A549 (cell line): ENCODE measurements around the gene ARL4A. TPM values are rescaled to one million over a fixed set of nuclear protein-coding genes. Genes with fewer than 3 reads are reported as not detected.

Experiments
- ATAC-seq, 2 experiments: fragments of 200-7000 bp in 1 of 2; fragments of >200 bp in 1 of 2; cut with Nextera tagmentation in 1 of 2; cut with Tn5 transposase in 1 of 2; 3 replicates each; pipeline versions ENCODE4 v1.8.0 to v1.9.1; 2018 to 2020; ENCODE audit warnings: mild to moderate bottlenecking in 1 of 2, moderate library complexity in 1 of 2
- CTCF ChIA-PET: fragments of 300-600 bp; sonication (Branson Sonifier 250); formaldehyde crosslinking; extraction: SDS; loops from one replicate; lab custom pipeline; 2021; ENCODE audit warnings: antibody characterized with exemption, inconsistent platforms; lab: Yijun Ruan, JAX
- POLR2A ChIA-PET: fragments of 350-600 bp; formaldehyde crosslinking; extraction: SDS; loops from one replicate; lab custom pipeline; 2021; ENCODE audit warnings: antibody characterized with exemption, inconsistent platforms; lab: Yijun Ruan, JAX
- DNase-seq, 2 experiments: peaks; one replicate each; pipeline versions ENCODE4 v3.0.0 to v3.0.0-alpha.2; 2011 to 2016; ENCODE audit warnings: low read depth in 1 of 2, low spot score in 1 of 2
- FAIRE-seq: peaks from 2 replicates; lab custom pipeline; 2011; peaks lifted over from hg19 to GRCh38; lab: Jason Lieb, UNC
- H3K27ac ChIP-seq, 2 experiments: fragments of >200 bp; sonication (Bioruptor Twin); formaldehyde crosslinking; 3 replicates each; pipeline ENCODE4 v1.5.1; 2016 to 2017
- H3K4me1 ChIP-seq: fragments of >200 bp; sonication (Bioruptor Twin); formaldehyde crosslinking; 3 replicates; pipeline ENCODE4 v1.6.1; 2016
- H3K4me2 ChIP-seq: fragments of >200 bp; sonication (Bioruptor Twin); formaldehyde crosslinking; 3 replicates; pipeline ENCODE4 v1.6.1; 2016
- H3K4me3 ChIP-seq: fragments of >200 bp; sonication (Bioruptor Twin); formaldehyde crosslinking; 3 replicates; pipeline ENCODE4 v1.5.1; 2016
- H3K9me3 ChIP-seq: fragments of >200 bp; sonication (Bioruptor Twin); formaldehyde crosslinking; 3 replicates; pipeline ENCODE4 v1.6.1; 2016
- BHLHE40 ChIP-seq: IDR thresholded peaks from 2 replicates; pipeline ENCODE4 v1.6.1; 2012; ENCODE audit warnings: low read depth, low read length, inconsistent platforms
- CEBPB ChIP-seq, 2 experiments: fragments of >200 bp in 1 of 2; sonication (Bioruptor Twin) in 1 of 2; formaldehyde crosslinking in 1 of 2; IDR thresholded peaks; 2 replicates each; pipeline ENCODE4 v1.6.1; 2012 to 2016
- CHD4 ChIP-seq: fragments of 200-600 bp; sonication (generic); IDR thresholded peaks from 2 replicates; pipeline ENCODE4 v1.6.1; 2016; ENCODE audit warnings: antibody characterized with exemption, mild to moderate bottlenecking, borderline replicate concordance
- EHMT2 ChIP-seq: fragments of 200-600 bp; sonication (generic); IDR thresholded peaks from 2 replicates; pipeline ENCODE4 v1.6.1; 2016; ENCODE audit warnings: antibody characterized with exemption, low read depth, mild to moderate bottlenecking, moderate library complexity
- FOXS1 ChIP-seq: fragments of 250-450 bp; sonication (Bioruptor Pico); IDR thresholded peaks from 2 replicates; pipeline ENCODE4 v1.5.0; 2020; ENCODE audit warnings: mild to moderate bottlenecking, moderate library complexity
- HDAC2 ChIP-seq: fragments of 200-600 bp; sonication (generic); IDR thresholded peaks from 2 replicates; pipeline ENCODE4 v1.6.1; 2016
- JUN ChIP-seq, 2 experiments: fragments of >200 bp; sonication (Bioruptor Twin); formaldehyde crosslinking; IDR thresholded peaks; 2 replicates in 1 of 2; 3 replicates in 1 of 2; pipeline ENCODE4 v1.6.1; 2016 to 2017
- JUNB ChIP-seq: fragments of >200 bp; sonication (Bioruptor Twin); formaldehyde crosslinking; IDR thresholded peaks from 2 replicates; pipeline ENCODE4 v1.6.1; 2016
- KDM1A ChIP-seq: fragments of 200-600 bp; sonication (generic); IDR thresholded peaks from 2 replicates; pipeline ENCODE4 v1.6.1; 2016; ENCODE audit warnings: low read depth, mild to moderate bottlenecking
- KDM5A ChIP-seq: fragments of 200-600 bp; sonication (generic); IDR thresholded peaks from 2 replicates; pipeline ENCODE4 v1.6.1; 2016; ENCODE audit warnings: antibody characterized with exemption, mild to moderate bottlenecking
- MAFK ChIP-seq: fragments of 450-650 bp; IDR thresholded peaks from 2 replicates; pipeline ENCODE4 v1.6.1; 2014; ENCODE audit not compliant: partially characterized antibody
- MAZ ChIP-seq: fragments of 150-350 bp; IDR thresholded peaks from 2 replicates; pipeline ENCODE4 v1.6.1; 2014; ENCODE audit warnings: antibody characterized with exemption, low read depth, low read length, borderline replicate concordance
- NFE2L2 ChIP-seq: fragments of 150-350 bp; conservative IDR thresholded peaks from 2 replicates; pipeline ENCODE4 v1.6.1; 2014; ENCODE audit warnings: low read length
- POLR2A ChIP-seq: IDR thresholded peaks from 2 replicates; pipeline ENCODE4 v1.6.1; 2012; ENCODE audit warnings: mild to moderate bottlenecking, low read length
- RARB ChIP-seq: fragments of 250-450 bp; sonication (Bioruptor Pico); IDR thresholded peaks from 2 replicates; pipeline ENCODE4 v1.8.0; 2021; ENCODE audit warnings: mild to moderate bottlenecking, moderate library complexity
- RFX5 ChIP-seq: fragments of 450-650 bp; IDR thresholded peaks from 2 replicates; pipeline ENCODE4 v1.7.1; 2014; ENCODE audit warnings: antibody characterized with exemption, mild to moderate bottlenecking, moderate library complexity
- SREBF2 ChIP-seq: fragments of 450-650 bp; IDR thresholded peaks from 2 replicates; pipeline ENCODE4 v1.6.1; 2014; ENCODE audit warnings: mild to moderate bottlenecking, moderate library complexity
- TFCP2L1 ChIP-seq: fragments of 250-450 bp; sonication (Bioruptor Pico); IDR thresholded peaks from 2 replicates; pipeline ENCODE4 v1.5.0; 2021; ENCODE audit warnings: mild to moderate bottlenecking
- WGBS: methylation state at CpG from one replicate; pipeline ENCODE4 v1.1.6; 2017; ENCODE audit errors: missing lambda C conversion rate; 5-methylcytosine and 5-hydroxymethylcytosine counted together
- polyA plus RNA-seq, 4 experiments: library from polyadenylated mRNA; depleted of rRNA in 3 of 4; stranded (reverse); fragments of >200 nt; fragmentation: RNase III in 1 of 4; extraction: RNeasy Plus Mini Kit Qiagen cat#74134 plus additional on column Dnase treatment in 1 of 4; gene quantifications; 2 replicates in 3 of 4; 3 replicates in 1 of 4; pipeline ENCODE4 v1.2.3, GENCODE V29; 2011 to 2017
- TF ChIP-seq, protein P1 (sequence below): IDR thresholded peaks from 2 replicates; pipeline ENCODE4 v1.6.1; 2012
- TF ChIP-seq, protein P2 (sequence below): fragments of 450-650 bp; IDR thresholded peaks from 2 replicates; pipeline ENCODE4 v1.6.1; 2014; ENCODE audit warnings: antibody characterized with exemption
- TF ChIP-seq, protein P3 (sequence below): fragments of >200 bp; sonication (Bioruptor Twin); formaldehyde crosslinking; IDR thresholded peaks from 2 replicates; pipeline ENCODE4 v1.6.1; 2016
- TF ChIP-seq, protein P4 (sequence below): fragments of >200 bp; sonication (Bioruptor Twin); formaldehyde crosslinking; IDR thresholded peaks from 3 replicates; pipeline ENCODE4 v1.6.1; 2016

Gene ARL4A
- polyA plus RNA-seq, 2 of the 4 experiments (the other 2 are of a cell fraction): 51.9 to 76.1 TPM

DNA sequence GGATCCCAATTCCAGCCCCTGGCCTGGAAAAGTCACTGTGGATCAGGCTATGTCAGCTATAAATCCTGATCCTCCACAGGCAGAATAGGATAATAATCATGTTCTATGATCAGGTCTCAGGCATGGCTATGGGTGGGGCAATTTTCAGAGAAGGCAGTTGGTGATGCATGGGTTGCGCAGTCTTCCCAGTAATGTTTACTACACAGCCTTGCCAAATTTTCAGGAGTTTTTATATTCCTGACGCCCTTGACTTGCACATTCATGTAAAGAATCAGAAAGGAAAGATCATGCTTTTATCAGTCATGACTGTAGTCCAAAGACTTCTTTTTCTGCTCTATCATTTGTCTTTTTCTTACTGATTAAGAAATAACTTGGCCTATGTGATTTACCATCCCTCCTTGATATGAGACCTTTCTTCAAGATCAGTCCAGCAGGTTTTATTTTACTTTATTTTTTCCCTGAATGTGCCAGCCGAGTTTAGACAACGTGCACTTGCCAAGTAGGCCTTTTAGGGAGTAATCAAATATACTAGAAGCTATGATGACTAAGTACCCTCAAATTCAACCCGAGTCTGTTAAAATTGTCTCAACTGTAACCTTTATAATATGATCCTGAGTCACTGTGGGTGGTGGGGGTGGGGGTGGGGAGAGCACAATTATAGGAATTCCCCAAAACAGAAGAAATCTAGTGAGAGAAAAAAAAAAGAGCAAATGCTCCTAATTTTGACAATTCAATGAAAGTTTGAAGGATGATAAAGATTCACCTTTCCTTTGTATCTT is 31.9 kb downstream of the ARL4A start (continued):
- TF ChIP-seq, protein P1, sequence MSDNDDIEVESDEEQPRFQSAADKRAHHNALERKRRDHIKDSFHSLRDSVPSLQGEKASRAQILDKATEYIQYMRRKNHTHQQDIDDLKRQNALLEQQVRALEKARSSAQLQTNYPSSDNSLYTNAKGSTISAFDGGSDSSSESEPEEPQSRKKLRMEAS: peak; percentile 62; the same call in 1 of the 2 replicates
- TF ChIP-seq HDAC2 (no peak), CHD4 (no peak), RFX5 (no peak)
- TF ChIP-seq, protein P2, sequence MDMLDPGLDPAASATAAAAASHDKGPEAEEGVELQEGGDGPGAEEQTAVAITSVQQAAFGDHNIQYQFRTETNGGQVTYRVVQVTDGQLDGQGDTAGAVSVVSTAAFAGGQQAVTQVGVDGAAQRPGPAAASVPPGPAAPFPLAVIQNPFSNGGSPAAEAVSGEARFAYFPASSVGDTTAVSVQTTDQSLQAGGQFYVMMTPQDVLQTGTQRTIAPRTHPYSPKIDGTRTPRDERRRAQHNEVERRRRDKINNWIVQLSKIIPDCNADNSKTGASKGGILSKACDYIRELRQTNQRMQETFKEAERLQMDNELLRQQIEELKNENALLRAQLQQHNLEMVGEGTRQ: no peak

DNA sequence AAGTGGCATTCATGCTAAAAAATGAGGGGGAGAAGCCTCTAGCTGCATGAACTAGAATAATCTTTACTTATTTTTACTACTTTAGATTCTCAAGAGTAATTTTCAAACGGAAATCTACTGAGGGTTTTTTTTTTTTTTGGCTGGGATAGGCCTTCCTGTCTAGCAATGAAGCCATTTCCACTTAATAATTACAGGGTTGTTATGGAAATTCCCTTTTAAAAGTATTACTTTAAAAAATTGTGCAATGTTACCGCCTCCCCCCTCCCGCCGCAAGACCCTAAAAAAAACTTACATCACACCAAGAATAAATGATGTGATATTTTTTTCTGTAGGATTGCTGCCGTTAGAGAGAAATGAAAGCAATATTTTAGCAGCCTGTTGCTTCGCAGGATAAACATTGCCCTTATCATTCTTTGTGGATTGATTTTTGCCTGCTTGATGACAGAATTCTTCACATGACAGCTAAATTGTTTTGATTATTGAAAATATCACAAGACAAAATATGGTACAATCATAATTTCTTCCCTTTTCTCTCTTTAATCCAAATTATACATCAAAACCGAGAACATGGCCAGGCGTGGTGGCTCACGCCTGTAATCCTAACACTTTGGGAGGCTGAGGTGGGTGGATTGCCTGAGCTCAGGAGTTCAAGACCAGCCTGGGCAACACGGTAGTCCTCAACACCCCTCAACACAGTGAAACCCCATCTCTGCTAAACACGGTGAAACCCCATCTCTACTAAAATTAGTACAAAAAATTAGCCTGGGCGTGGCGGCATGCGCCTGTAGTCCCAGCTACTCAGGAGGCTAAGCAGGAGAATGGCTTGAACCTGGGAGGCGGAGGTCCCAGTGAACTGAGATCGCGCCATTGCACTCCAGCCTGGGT is 32.8 kb downstream of the ARL4A start:
- no peaks in the 10 kb centered on the region for H3K9me3 ChIP-seq
- CTCF ChIA-PET: interaction anchor here (0.9 to 7.3 kb wide), 4 partner anchors 11 to 397 kb away, joined by 3 to 57 read pairs (median 5); partner anchors contain the start of gene ARL4A
- DNase-seq (no peak), ATAC-seq (no peak)
- TF ChIP-seq CEBPB (IDR thresholded peaks at IDR 0.05) (0 out of 4 replicates have a peak, but pooled peaks of 1 of the 2 experiments have one; percentile 11), BHLHE40 (no peak)
- TF ChIP-seq, all 56 proteins: peak for 1
- POLR2A ChIA-PET: interaction anchor here (0.9 to 1.7 kb wide), 2 partner anchors 33 to 231 kb away, joined by 6 to 11 read pairs; partner anchors contain the start of gene ARL4A
- H3K4me3 ChIP-seq: no peak overlapping the region
- peaks cover 43% of the 10 kb centered on the region for H3K4me1 ChIP-seq
- H3K27ac ChIP-seq: peak overlapping the region; percentile 91 to 96
- no peak for FAIRE-seq
- H3K4me2 ChIP-seq: peak overlapping the region; percentile 52
- 88% methylated on average over 17 of the region's 17 CpGs for WGBS

DNA sequence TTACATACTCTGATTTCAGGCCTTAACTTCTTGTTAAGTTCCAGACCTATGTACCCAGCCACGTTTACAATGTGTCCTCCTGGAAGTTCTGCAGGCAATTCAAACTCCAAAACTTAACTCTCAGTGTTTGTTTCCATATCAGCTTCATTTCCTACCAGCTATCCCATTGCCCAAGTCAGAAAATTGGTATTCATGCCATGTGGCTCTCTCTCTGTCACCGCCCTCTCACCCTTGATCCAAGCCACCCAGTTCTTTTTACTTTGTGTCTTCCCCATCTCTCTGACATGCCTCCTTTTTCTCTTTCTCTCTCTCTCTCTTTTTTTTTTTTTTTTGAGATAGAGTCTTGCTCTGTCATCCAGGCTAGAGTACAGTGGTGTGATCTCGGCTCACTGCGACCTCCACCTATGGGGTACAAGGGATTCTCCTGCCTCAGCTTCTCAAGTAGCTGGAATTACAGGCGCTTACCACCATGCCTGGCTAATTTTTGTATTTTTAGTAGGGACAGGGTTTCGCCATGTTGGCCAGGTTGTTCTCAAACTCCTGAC is 33.9 kb downstream of the ARL4A start:
- TF ChIP-seq CHD4: no peak
- TF ChIP-seq KDM5A: no peak
- TF ChIP-seq, protein P3, sequence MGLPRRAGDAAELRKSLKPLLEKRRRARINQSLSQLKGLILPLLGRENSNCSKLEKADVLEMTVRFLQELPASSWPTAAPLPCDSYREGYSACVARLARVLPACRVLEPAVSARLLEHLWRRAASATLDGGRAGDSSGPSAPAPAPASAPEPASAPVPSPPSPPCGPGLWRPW: no peak
- TF ChIP-seq JUNB: no peak
- no peak for TF ChIP-seq MAZ
- TF ChIP-seq KDM1A: no peak
- no peak for TF ChIP-seq MAFK
- TF ChIP-seq FOXS1 (CRISPR knock-in tag): no peak
- no peak for TF ChIP-seq RARB (CRISPR knock-in tag)
- no peak for TF ChIP-seq JUN (IDR thresholded peaks at IDR 0.05)
- no peaks in the 10 kb centered on the region for H3K9me3 ChIP-seq
- H3K4me1 ChIP-seq: peaks cover 38% of the 10 kb centered on the region
- 91% methylated on average over 6 of the region's 6 CpGs for WGBS
- ChIA-PET CTCF (interaction anchor here (0.7 to 7.3 kb wide), 5 partner anchors 18 to 396 kb away, joined by 3 to 57 read pairs (median 3); partner anchors contain the start of gene ARL4A), POLR2A (interaction anchor here (1.7 kb wide), 1 partner anchor 34 kb away, joined by 6 read pairs; the partner anchor contains the start of gene ARL4A)
- H3K27ac ChIP-seq: peak overlapping the region; percentile 13 to 56; a peak in 4 of 6 replicates
- no peak overlapping the region for H3K4me2 ChIP-seq
- no peak for ATAC-seq
- no peak overlapping the region for H3K4me3 ChIP-seq
- DNase-seq: no peak
- no peak for FAIRE-seq

DNA sequence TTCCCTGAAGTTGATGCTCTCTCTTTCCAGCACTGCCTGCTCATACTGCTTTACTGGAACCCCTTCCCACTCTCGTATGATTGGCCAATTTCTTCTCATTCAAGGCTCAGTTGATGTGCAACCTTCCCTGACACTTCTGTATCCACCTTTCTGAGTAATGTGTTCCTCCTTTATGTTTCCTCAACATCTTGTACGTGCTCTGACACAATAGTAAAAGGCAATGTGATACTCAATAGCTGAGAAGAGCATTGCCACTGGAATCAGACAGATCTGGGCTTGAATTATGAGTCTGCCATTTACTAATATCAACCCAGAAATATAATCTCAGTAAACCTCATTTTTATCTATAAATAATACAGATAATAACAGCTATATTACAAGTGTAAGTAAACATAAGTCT is 34.7 kb downstream of the ARL4A start:
- ChIA-PET POLR2A (no interaction called here), CTCF (interaction anchor here (0.7 to 1.1 kb wide), 2 partner anchors 35 to 47 kb away, joined by 3 read pairs; partner anchors contain the start of gene ARL4A)
- no peak overlapping the region for H3K4me2 ChIP-seq
- ATAC-seq (no peak), FAIRE-seq (no peak), DNase-seq (no peak)
- no peaks in the 10 kb centered on the region for H3K9me3 ChIP-seq
- TF ChIP-seq TFCP2L1 (CRISPR knock-in tag) (no peak), KDM1A (no peak), EHMT2 (no peak), POLR2A (no peak), SREBF2 (no peak), NFE2L2 (no peak)
- TF ChIP-seq, protein P4, sequence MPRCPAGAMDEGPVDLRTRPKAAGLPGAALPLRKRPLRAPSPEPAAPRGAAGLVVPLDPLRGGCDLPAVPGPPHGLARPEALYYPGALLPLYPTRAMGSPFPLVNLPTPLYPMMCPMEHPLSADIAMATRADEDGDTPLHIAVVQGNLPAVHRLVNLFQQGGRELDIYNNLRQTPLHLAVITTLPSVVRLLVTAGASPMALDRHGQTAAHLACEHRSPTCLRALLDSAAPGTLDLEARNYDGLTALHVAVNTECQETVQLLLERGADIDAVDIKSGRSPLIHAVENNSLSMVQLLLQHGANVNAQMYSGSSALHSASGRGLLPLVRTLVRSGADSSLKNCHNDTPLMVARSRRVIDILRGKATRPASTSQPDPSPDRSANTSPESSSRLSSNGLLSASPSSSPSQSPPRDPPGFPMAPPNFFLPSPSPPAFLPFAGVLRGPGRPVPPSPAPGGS: no peak
- TF ChIP-seq, protein P1: no peak
- H3K27ac ChIP-seq: peak overlapping the region in 1 of 2 experiments; percentile 56; a peak in 2 of 6 replicates
- no peak overlapping the region for H3K4me3 ChIP-seq
- WGBS: 80% methylated on average over 2 of the region's 2 CpGs
- peaks cover 30% of the 10 kb centered on the region for H3K4me1 ChIP-seq
